HK-2 (cell line): ENCODE measurements around the gene CR1L.
"Not testable (repeated sequence)": the region's sequence is repeated elsewhere in the genome, so short reads cannot be mapped to it uniquely, and the experiment has no call there.

Source experiments
- DNase-seq: peaks from one replicate; pipeline ENCODE4 v3.0.0-alpha.2; 2018; ENCODE audit not compliant: unreplicated experiment

The CR1L gene

DNA sequence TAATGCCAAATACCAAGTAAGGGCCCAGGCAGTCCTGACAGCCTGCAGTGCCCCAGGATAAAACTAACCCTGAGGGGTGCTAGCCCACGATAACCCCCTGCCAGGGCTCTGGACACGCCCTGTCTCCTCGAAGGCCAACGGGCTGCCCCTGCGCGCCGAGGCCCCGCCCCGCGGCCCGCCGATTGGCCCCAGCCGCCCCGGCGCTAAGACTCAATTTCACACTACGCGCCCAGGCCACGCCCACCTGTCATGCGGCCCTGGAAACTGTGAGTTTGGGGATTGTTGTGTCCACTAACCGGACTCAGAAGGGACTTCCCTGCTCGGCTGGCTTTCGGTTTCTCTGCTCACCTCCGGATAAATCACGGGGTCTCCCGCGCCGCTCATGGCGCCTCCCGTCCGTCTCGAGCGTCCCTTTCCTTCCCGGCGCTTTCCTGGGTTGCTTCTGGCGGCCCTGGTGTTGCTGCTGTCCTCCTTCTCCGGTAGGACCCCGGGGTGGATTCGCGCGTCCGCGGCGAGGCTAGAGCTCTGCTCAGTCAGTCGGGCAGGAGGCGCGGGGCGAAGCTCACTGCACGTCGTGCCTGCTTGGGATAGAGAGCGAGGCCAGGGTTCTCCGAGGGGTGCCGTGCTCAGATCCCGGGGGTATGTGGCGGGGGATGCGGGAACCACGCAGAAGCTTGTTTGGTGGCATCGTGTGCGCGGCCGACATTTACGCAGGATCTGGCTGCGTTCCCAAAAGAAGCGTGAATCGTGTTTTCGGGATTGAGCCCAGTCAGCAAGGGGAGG is at the start of gene CR1L:
Gene CR1L, plus strand, starts transcription at position 282 of the 783 bp plus-strand sequence. Its CDS starts 101 bp downstream, at position 383.
- peak; percentile 66 for DNase-seq

DNA sequence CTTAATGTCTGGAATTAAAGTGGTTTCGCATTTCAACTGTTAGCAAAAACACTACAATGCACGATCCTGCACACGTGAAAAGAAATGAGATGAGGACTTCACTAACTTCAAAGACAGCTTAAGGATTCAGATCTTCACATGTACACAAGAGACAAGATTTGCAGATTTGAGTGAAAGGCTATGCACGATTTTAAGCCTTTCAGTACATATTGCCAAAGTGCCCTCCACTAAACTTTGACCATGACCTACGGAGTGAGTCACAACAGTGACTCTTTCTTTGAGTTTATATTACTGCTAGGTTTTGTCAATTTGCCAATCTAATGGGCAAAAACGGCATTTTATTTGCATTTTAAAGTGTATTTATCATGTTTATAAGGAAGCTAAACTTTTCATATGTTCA is 41.2 kb upstream of the CR1L start:
- DNase-seq: no peak

DNA sequence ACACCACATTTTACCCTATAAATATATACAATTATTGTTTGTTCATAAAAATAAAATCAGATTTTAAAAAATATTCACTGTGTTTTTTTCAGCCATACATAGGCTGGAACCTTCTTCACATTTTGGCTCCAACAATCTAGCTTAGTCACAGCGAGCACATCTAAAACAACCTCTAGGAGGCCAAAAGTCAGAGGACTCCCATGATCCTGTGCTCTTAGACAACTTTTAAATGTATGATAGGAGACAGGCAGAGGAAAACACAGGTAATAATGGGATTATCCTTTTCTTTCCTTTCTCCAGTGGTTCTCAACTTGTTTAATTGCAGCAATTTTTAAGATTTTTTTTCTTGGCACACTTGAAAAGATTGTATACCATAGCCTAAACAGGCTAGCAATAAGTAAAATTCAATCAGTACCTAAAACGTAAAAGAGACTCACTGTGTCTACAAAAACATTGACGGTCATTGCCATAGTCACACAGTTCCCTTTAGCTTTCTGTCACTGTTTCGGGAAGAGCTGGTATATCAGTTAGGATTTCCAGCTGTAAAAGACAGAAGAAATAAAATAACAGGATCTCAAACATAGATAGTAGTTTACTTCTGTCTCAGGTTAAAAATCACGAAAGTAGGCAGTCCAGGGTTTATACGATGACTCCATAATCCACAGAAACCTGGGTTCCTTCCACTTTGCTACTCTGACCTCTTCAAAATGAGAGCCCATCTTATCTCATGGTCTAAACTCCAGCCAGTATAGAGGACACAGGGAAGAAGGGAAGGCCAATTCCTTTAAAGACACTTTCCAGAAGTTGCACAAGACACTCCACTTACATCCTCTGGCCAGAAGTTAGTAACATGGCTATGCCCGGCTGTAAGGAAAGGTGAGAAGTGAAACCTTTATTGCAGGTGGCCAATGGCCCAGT is 39.2 kb upstream of the CR1L start:
- DNase-seq: no peak

DNA sequence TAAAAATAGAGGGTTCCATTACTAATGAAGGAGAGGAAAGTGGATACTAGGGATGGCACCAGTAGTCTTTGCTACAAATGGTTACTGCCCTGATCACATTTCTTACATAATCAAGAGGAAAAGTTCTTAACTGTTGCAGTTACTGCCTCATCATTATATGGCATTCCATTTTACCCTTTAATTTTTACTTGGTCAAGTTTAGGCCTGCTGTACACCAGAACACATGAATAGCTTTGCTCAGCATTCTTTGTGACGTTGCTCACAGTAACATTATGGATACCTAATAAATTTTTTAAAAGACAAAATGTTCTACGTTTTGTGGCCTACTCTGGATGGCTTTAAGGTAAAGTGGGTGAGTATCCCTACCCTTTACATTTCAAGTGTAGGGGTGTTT is 38.6 kb upstream of the CR1L start:
- DNase-seq: no peak

DNA sequence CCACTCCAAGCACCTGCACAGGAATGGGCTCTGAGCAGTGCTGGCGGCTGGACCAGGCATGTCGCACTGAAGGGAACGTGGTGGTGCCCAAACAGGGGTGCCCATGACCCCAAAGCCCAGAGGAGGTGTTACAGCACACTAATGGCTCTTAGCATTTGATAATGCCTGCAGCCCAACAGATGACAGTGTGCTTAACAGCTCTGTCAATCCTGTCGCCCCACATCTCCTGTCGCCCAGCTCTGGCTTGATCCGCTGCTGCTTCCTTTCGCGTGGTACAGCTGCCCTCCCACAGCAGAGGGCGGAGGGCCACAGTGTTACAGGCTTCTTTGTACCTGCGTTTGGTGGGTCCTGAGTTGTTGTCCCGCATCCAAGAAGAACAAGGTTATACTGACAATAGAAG is 32.2 kb upstream of the CR1L start:
- no peak for DNase-seq

DNA sequence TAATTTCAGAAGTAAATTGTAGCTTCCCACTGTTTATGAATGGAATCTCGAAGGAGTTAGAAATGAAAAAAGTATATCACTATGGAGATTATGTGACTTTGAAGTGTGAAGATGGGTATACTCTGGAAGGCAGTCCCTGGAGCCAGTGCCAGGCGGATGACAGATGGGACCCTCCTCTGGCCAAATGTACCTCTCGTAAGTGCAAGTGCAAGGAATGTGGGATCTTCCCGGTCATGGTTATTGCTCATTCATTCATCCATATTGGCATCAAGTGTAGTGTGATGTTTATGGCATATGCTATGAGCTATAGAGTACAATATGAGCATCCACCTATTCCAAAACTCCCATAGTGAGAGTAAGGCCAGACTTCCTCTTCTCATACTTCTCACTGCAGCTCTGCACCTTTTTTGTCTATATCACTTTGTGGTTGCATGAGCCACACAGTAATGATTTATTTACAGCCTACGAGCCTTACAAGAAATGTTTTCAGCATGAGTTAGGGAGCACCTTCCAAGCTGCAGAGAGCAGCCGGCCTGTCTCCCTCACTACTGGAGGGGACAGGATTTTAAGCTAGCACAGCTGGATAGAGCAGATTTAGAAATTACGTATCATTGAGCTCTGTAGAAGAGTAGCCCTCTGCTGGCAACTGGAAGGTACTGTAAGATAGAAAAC is 24.9 kb upstream of the CR1L start:
- DNase-seq: peak; percentile 14

DNA sequence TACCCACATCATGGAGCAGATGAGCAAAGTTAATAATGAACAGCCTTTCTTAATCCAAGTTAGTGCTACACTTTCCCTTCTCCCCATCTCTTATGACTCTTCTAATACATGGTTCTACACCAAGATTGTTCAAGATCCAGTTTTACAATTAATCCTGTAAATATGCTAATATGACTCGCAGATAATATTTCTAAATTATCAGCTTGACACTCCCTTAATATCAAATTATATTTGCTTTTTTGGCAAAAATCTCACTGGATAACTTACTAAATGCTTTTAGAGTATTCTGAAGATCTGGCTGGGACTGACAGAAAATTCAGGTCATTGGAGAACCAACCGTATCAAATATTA is 24.4 kb upstream of the CR1L start:
- DNase-seq: no peak

DNA sequence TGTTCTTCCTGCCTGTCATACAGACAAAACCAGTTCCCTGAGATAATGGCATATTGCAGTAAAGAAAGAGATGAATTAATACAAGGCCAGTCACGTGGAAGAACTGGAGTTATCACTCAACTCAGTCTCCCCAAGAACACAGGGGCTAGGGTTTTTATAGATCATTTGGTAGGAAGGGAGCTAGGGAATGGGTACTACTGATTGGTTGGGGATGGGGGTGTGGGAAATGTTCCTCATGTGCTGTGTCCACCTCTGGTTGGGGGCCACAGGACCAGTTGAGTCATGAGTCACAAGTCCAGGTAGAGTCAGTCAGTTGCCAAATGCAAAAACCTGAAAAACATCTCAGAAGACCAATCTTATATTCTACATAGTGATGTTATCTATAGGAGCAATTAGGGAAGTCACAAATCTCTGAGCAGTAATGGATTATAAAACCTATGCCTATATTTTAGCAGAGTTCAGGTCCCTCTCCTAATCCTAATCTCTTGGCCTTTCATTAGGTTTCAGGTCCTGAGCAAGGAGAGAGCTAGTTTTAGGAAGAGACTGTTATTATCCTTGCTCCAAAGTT is 19.3 kb upstream of the CR1L start:
- DNase-seq: not testable (repeated sequence)

DNA sequence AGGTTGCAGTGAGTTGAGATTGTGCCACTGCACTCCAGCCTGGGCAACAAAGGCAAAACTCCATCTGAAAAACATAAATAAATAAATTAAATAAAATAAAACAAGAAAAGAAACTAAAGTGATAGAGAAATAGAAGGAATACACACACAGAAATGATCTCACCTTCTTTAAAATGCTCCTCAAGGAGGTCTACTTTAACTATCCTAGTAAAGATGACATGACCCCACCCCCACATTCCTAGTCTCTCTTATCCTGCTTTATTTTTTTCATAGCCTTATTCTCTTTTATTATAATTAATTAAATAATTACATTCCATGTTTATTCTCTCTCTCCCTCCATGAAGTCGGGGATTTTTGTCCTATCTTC is 18.0 kb upstream of the CR1L start:
- no peak for DNase-seq

DNA sequence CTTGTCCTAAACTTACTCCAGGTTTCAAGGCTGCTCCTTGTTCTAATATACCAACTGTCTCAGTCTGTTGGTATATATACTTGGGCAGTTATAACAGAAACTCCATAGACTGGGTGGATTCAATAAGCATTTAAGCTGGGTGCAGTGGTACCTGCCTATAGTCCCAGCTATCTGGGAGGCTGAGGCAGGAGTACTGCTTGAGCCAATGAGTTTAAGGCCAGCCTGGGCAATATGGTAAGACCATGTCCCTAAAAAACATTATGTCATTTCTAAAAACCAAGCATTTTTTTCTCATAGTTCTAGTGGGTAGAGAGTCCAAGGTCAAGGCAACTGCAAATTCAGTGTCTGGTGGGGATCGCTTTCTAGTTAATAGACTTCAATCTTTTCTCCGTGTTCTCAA is 17.4 kb upstream of the CR1L start:
- DNase-seq: no peak

DNA sequence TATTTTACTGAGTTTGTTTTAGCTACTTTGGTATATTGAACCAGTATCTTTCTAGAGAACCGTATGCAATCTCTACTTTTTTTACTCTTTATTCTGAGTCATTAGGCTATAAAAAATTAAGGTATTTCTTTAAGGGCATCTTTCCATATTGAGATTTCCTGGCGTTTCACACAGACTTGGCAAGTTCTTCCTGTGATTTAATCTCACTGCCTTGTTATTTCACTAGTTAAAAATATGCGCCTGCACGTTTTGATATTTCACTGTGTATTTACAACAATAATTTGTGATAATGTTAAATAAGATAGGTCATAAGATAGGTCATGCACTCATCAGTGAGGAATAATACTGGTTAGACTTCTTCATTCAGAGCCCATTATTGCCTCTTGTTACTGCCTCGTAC is 16.2 kb upstream of the CR1L start:
- DNase-seq: no peak

DNA sequence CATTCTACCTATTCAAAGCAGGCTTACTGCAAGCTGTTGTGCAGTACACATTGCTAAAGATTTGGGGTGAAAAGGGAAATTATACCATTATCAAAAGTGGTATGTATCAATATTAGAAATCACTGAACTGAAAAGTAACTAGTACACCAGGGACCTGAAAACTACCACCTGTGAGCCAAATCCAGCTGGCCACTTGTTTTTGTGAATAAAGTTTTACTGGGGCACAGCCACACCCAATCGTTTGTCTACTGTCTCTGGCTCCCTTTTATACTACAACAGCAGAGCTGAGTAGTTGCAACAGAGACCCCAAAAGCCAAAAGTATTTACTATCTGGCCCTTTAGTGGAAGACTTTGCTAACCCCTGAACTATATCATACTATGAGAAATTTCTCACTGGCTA is 13.8 kb upstream of the CR1L start:
- DNase-seq: no peak

DNA sequence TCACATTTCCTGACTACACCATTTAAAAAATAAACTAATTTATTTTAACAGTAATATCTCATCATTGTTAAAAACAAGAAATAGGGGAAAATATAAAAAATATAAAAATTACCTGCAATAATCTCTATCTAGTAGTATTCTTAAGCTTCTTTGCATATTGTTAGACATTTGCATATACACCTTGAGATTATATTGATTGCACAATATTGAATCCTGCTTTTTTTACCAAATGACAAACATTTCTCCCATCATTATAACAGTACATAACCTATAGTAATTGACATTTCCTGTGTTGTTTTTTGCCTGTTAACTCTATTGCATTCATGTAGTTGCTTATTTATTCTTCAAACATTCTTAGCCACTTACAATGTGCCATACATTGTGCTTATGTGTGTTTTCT is 11.7 kb upstream of the CR1L start:
- no peak for DNase-seq

DNA sequence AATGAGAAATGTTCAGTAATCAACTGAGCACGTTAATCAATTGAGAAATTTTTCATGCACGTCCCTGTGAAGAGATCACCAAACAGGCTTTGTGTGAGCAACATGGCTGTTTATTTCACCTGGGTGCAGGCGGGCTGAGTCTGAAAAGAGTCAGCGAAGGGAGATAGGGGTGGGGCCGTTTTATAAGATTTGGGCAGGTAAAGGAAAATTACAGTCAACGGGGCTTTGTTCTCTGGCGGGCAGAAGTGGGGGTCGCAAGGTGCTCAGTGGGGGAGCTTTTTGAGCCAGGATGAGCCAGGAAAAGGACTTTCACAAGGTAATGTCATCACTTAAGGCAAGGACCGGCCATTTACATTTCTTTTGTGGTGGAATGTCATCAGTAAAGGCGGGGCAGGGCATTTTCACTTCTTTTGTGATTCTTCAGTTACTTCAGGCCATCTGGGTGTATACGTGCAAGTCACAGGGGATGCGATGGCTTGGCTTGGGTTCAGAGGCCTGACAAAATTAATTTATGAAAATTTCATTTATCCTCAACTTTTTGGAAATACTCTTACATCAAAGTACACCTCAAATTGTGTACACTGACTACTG is 11.1 kb upstream of the CR1L start:
- not testable (repeated sequence) for DNase-seq

DNA sequence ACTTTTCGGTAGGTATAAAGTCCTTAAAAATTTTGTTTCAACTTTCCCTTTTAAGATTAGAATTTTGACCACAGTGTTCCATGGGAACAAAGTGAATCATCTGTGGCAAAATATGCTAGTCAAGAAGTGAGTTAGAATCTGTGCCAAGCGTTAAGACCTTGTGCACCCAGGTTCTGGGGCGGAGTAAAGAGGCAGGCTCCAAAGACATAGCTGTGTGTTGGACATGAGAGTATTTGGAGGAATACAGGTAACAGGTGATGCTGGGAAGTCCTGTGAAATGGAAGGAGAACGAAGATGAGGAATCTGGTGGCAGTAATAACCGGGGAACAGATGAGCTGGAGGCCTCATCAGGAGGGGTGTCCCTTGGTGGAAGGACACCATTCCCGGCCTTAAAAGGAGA is 10.6 kb upstream of the CR1L start:
- DNase-seq: not testable (repeated sequence)

DNA sequence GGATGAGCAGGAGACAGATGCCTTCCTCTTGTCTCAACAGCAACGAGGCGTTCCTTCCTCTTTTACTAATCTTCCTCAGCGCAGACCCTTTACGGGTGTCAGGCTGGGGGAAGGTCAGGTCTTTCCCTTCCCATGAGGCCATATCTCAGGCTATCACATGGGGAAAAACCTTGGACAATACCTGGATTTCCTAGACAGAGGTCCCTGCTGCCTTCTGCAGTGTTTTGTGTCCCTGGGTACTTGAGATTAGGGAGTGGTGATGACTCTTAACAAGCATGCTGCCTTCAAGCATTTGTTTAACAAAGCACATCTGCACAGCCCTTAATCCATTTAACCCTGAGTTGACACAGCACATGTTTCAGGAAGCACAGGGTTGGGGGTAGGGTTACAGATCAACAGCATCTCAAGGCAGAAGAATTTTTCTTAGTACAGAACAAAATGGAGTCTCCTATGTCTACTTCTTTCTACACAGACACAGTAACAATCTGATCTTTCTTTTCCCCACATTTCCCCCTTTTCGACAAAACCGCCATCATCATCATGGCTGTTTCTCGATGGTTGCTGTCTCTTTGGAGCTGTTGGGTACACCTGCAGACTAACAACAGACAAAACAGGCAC is 9.3 kb upstream of the CR1L start:
- not testable (repeated sequence) for DNase-seq

DNA sequence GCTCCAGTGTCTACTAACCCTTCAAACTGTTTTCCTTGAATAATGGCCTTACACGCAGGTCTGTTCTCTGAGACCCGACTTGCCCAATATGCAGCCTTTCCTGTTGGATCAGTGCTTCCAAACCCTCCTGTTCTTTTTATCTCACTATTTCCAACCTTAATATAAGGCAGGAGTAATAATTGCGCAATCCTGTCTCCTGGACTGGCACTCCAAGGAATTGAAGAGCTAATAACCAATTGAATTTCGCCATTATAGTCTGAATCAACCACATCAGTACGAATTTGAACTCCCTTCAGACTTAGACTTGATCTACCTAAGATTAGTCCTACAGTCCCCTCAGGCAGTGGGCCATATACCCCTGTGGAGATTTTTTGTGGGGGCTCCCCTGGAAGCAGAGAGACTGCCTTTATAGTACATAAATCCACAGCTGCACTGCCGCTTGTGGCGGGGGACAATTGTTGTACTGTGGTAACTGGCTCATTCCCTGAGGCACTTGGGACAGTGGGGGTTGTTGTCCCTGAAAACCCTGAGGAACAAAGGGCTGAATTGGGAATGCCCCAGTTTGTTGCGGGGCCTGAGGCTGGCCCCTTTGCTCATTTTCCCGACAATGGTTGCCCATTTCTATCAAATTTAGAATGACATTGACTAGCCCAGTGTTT is 6.3 kb upstream of the CR1L start:
- DNase-seq: not testable (repeated sequence)

DNA sequence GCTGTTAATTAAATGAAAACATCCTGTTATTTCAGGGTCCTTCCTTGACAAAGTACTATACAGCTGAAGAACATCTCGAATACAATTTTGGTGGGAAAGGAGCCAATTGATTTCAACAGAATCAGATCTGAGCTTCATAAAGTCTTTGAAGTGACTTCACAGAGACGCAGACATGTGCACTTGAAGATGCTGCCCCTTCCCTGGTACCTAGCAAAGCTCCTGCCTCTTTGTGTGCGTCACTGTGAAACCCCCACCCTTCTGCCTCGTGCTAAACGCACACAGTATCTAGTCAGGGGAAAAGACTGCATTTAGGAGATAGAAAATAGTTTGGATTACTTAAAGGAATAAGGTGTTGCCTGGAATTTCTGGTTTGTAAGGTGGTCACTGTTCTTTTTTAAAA is 5.6 kb upstream of the CR1L start:
- not testable (repeated sequence) for DNase-seq

DNA sequence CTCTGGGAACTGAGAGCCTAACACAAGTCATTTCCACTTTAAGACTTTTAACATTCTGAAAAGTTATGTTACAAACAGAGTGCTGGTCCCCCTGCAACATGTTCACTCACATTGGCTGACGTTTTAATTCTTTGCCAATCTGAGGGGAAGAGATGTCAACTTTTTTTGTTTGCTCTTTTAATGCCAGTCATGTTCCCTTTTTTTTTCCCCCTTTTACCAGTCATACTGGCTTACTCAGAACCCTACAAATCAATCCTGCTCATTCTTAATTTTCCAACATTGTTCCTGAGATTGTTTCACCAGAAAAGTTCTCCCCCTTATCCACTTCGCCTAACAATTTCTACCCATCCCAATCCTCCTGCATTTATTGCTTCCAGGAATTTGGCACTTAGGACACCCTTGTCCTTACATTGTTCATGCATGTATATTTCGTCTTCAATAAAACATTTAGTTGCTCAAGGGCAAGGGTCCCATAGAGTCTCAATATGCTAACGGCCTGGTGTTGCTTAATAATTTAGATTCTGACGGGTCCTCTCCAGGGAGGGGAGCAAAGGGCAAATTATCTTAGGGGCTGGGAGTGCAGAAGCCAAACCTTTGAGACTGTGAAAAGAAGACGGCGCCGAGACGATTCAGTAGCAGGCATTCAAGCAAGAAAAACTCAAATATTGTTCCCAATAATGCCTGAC is 624 bp upstream of the CR1L start:
- no peak for DNase-seq

DNA sequence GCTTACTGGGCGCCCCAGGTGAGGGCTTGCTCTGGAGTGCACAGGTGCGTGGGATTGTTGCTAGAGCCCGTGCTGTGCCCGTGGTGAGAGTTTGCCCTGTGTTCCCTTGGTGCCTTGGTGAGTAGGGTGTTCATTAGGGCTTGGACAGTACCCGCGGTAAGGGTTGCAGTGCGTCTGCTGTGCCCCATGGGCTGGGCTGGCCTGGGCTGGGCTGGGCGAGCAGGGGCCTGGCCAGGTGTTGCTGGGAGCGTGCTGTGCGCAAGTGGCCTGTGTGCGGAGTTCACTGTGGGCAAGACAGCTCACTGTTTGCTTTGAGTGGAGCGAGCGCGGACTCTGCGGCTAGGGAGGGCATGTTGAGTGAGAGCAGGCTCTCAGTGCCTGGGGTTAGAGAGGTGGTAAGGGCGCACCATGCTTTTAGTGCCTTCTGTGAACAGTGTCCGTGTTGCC is 725 bp downstream of the CR1L start:
- no peak for DNase-seq
